Mucosa of gallbladder (tissue), 1 donor: ENCODE measurements around the gene ZBTB33. TPM values are rescaled to one million over a fixed set of nuclear protein-coding genes. Genes with fewer than 3 reads are reported as not detected.

ENCODE experiments used
- DNase-seq: peaks from one replicate; pipeline ENCODE4 v3.0.0-alpha.2; 2020; ENCODE audit warnings: low spot score
- total RNA-seq: library from RNA; stranded (reverse); gene quantifications from one replicate; pipeline ENCODE4 v1.2.1, GENCODE V29; 2021
- donor health status: DM: no; HTN: no; CAD: no.

The ZBTB33 gene
- total RNA-seq, 1 donor from 2014 or later = 19.9 TPM

GRCh38 chrX:120305531-120306141 is 55.0 kb downstream of the ZBTB33 start:
- no peak for DNase-seq

- no peak for DNase-seq
Observed at GRCh38 chrX:120306630-120307029, 56.0 kb downstream of the ZBTB33 start.

Other genes starting within 250 kb of the ZBTB33 start
- not detected for gene RHOXF2B, start 173.1 kb upstream of the ZBTB33 start, total RNA-seq
- gene RHOXF1, start 134.9 kb upstream of the ZBTB33 start, total RNA-seq = 0.29 TPM
- gene RHOXF2, start 92.2 kb upstream of the ZBTB33 start, total RNA-seq = not detected
- gene TMEM255A, start 60.6 kb downstream of the ZBTB33 start, total RNA-seq = 0.98 TPM
- not detected for gene ATP1B4, start 111.3 kb downstream of the ZBTB33 start, total RNA-seq
- gene LAMP2, start 218.5 kb downstream of the ZBTB33 start, total RNA-seq = 328 TPM